Measurements from ENCODE around the gene TSPAN9. TPM values are rescaled to one million over a fixed set of nuclear protein-coding genes. Genes with fewer than 3 reads are reported as not detected.

Gene TSPAN9
- total and polyA plus RNA-seq, 9 of the 15 experiments (the other 6 are each of a cell fraction or from before 2014, with no cell fraction given) = 0.23 to 2.1 (median 0.60) TPM; not detected in 2

GRCh38 chr12:3147260-3147659, 70.1 kb downstream of the TSPAN9 start:
- H3K27ac ChIP-seq (ENCODE audit: extremely low read depth, low read depth, low read length) = no peak overlapping the region
- in situ Hi-C loops (cut with MboI) = no loop called here
- H4K20me1 ChIP-seq (replicated peaks; ENCODE audit: control insufficient read depth, insufficient read depth, low read length) = 0 out of 2 replicates have a peak, but pooled peaks cover 7% of the 10 kb centered on the region
- ChIA-PET CTCF (ENCODE audit: low intra/inter-chr PET ratio) (no interaction called here), POLR2A (no interaction called here)
- no peak for TF ChIP-seq ATF7 (IDR thresholded peaks at IDR 0.05)
- no peak for TF ChIP-seq DACH1 (IDR thresholded peaks at IDR 0.05; ENCODE audit: partially characterized antibody)
- no peak for TF ChIP-seq ADNP (tag; IDR thresholded peaks at IDR 0.05)
- no peak for TF ChIP-seq ZNF133 (CRISPR knock-in tag; IDR thresholded peaks at IDR 0.05)
- TF ChIP-seq ZEB2 (IDR thresholded peaks at IDR 0.05) = no peak
- TF ChIP-seq PML (IDR thresholded peaks at IDR 0.05; ENCODE audit: low read length) = no peak
- no peak for TF ChIP-seq USF1 (CRISPR knock-in tag; IDR thresholded peaks at IDR 0.05)
- TF ChIP-seq FOXJ2 (tag; IDR thresholded peaks at IDR 0.05) = no peak
- TF ChIP-seq PTTG1 (tag; IDR thresholded peaks at IDR 0.05; ENCODE audit: low read depth) = no peak
- TF ChIP-seq HMGN3 (IDR thresholded peaks at IDR 0.05; ENCODE audit: borderline replicate concordance, extremely low read depth, insufficient read length, low read depth, low read length) = no peak
- no peak for TF ChIP-seq CHD1 (IDR thresholded peaks at IDR 0.05; ENCODE audit: low read length)
- TF ChIP-seq CCAR2 (IDR thresholded peaks at IDR 0.05; ENCODE audit: low read depth, low read length) = no peak
- TF ChIP-seq ELF4 (CRISPR knock-in tag; IDR thresholded peaks at IDR 0.05) = no peak
- TF ChIP-seq ZNF395 (CRISPR knock-in tag; IDR thresholded peaks at IDR 0.05) = no peak
- no peak for TF ChIP-seq SLC30A9 (CRISPR knock-in tag; IDR thresholded peaks at IDR 0.05)
- FAIRE-seq (no peak), ATAC-seq (no peak), DNase-seq (ENCODE audit: extremely low read depth in 1 of 4, low spot score in 3 of 4) (no peak)
- WGBS (ENCODE audit: insufficient coverage, low coverage, missing lambda C conversion rate) = 2% methylated on average over 11 of the region's 15 CpGs
- H3K9me3 ChIP-seq (replicated peaks; ENCODE audit: control insufficient read depth, insufficient read depth, low read depth, low read length) = no peaks in the 10 kb centered on the region
- no peaks in the 10 kb centered on the region for H3K79me2 ChIP-seq (ENCODE audit: control insufficient read depth, insufficient read depth, low read length)
- no peak overlapping the region for H3K4me3 ChIP-seq
- intact Hi-C loops (cut with micrococcal nuclease) = no loop called here
- H3K36me3 ChIP-seq (ENCODE audit: control insufficient read depth, insufficient read depth, low read length) = no peaks in the 10 kb centered on the region
- BruUV-seq (replicated peaks) = no TSS peak
- H2AFZ ChIP-seq (ENCODE audit: low read depth, low read length) = no peak overlapping the region
- H3K9ac ChIP-seq (ENCODE audit: insufficient read depth in 1 of 2, low read depth in 2 of 2, low read length in 2 of 2) = no peak overlapping the region
- H3K4me1 ChIP-seq (replicated peaks in 1 of 2; ENCODE audit: control insufficient read depth in 2 of 2, insufficient read depth in 2 of 2, low read length in 2 of 2) = no peaks in the 10 kb centered on the region
- no peak overlapping the region for H3K4me2 ChIP-seq (ENCODE audit: insufficient read depth, low read length)
- H3K27me3 ChIP-seq (ENCODE audit: control insufficient read depth in 2 of 2, insufficient read depth in 2 of 2, low read length in 2 of 2) = peaks cover 0 to 28% of the 10 kb centered on the region in 2 experiments; a peak in 3 of 5 replicates
- no peaks in the 10 kb centered on the region for H3K9me1 ChIP-seq (ENCODE audit: control insufficient read depth, insufficient read depth, low read length)

Data from K562 (cell line).